SK-N-SH (cell line): ENCODE data around the gene IQSEC1. TPM values are rescaled to one million over a fixed set of nuclear protein-coding genes. Genes with fewer than 3 reads are reported as not detected.

Experiments
- CTCF ChIA-PET: fragments of 300-600, 350-600 bp; formaldehyde crosslinking; extraction: SDS; loops from one replicate; lab custom pipeline; 2021; lab: Yijun Ruan, JAX
- POLR2A ChIA-PET: fragments of 350-600 bp; sonication (Branson Sonifier 250); formaldehyde crosslinking; extraction: SDS; loops from one replicate; lab custom pipeline; 2020; ENCODE audit warnings: antibody characterized with exemption, inconsistent platforms; lab: Yijun Ruan, JAX
- DNase-seq: peaks from one replicate; pipeline ENCODE4 v3.0.0; 2012
- H2AFZ ChIP-seq: fragments of 200-600 bp; sonication (generic); 2 replicates; pipeline ENCODE4 v1.8.1; 2016; ENCODE audit warnings: antibody characterized with exemption, mild to moderate bottlenecking, low read depth
- H3F3A ChIP-seq: fragments of 200-600 bp; sonication (generic); replicated peaks from 2 replicates; pipeline ENCODE3; 2016; ENCODE audit warnings: antibody characterized with exemption, mild to moderate bottlenecking; ENCODE audit not compliant: insufficient read depth
- H3K27ac ChIP-seq, 2 experiments: fragments of 200-500 bp in 1 of 2; fragments of 200-600 bp in 1 of 2; sonication (Bioruptor generic) in 1 of 2; sonication (generic), shearing (Covaris generic) in 1 of 2; 2 replicates each; pipeline versions ENCODE4 v1.5.1 to v1.6.1; 2014 to 2016; ENCODE audit warnings: low read depth in 2 of 2, inconsistent platforms in 1 of 2, low read length in 1 of 2, mild to moderate bottlenecking in 1 of 2, mixed read lengths in 1 of 2
- H3K27me3 ChIP-seq: fragments of 200-600 bp; sonication (generic), shearing (Covaris generic); 2 replicates; pipeline ENCODE4 v1.6.1; 2016; ENCODE audit warnings: mixed run types; ENCODE audit not compliant: insufficient read depth
- H3K36me3 ChIP-seq, 2 experiments: fragments of 200-500 bp in 1 of 2; fragments of 200-600 bp in 1 of 2; sonication (Bioruptor generic) in 1 of 2; sonication (generic) in 1 of 2; replicated peaks in 1 of 2; 2 replicates each; pipeline versions ENCODE3 to v1.5.1; 2014 to 2016; ENCODE audit warnings: low read length in 1 of 2, mild to moderate bottlenecking in 1 of 2; ENCODE audit not compliant: insufficient read depth in 2 of 2, control insufficient read depth in 1 of 2
- H3K4me1 ChIP-seq, 2 experiments: fragments of 200-500 bp in 1 of 2; fragments of 200-600 bp in 1 of 2; sonication (Bioruptor generic) in 1 of 2; sonication (generic), shearing (Covaris generic) in 1 of 2; 2 replicates each; pipeline versions ENCODE4 v1.5.1 to v1.6.1; 2014 to 2016; ENCODE audit warnings: low read depth in 1 of 2, low read length in 1 of 2, mixed run types in 1 of 2; ENCODE audit not compliant: insufficient read depth in 2 of 2, control insufficient read depth in 1 of 2
- H3K4me2 ChIP-seq: fragments of 200-600 bp; sonication (generic), shearing (Covaris generic); 2 replicates; pipeline ENCODE4 v1.6.1; 2017; ENCODE audit warnings: mixed run types
- H3K4me3 ChIP-seq, 2 experiments: fragments of 200-500 bp in 1 of 2; fragments of 200-600 bp in 1 of 2; sonication (Bioruptor generic) in 1 of 2; sonication (generic), shearing (Covaris generic) in 1 of 2; 2 replicates each; pipeline versions ENCODE4 v1.5.1 to v1.8.1; 2014 to 2016; ENCODE audit warnings: low read depth in 2 of 2, inconsistent platforms in 1 of 2, low read length in 1 of 2, mild to moderate bottlenecking in 1 of 2, mixed read lengths in 1 of 2, moderate library complexity in 1 of 2
- H3K79me2 ChIP-seq: fragments of 200-600 bp; sonication (generic); 2 replicates; pipeline ENCODE4 v1.8.1; 2017; ENCODE audit warnings: mild to moderate bottlenecking; ENCODE audit not compliant: insufficient read depth
- H3K9ac ChIP-seq: fragments of 200-600 bp; sonication (generic); 2 replicates; pipeline ENCODE4 v1.6.1; 2017; ENCODE audit warnings: mixed run types
- H3K9me2 ChIP-seq: fragments of 200-600 bp; sonication (generic); 2 replicates; pipeline ENCODE4 v1.6.1; 2017; ENCODE audit warnings: mixed run types
- H3K9me3 ChIP-seq: fragments of 200-600 bp; sonication (generic); 2 replicates; pipeline ENCODE4 v1.6.1; 2017; ENCODE audit warnings: mixed run types, mild to moderate bottlenecking, moderate library complexity
- H4K20me1 ChIP-seq: fragments of 200-600 bp; sonication (generic); 2 replicates; pipeline ENCODE4 v1.6.1; 2017; ENCODE audit warnings: mild to moderate bottlenecking, mixed run types; ENCODE audit not compliant: insufficient read depth
- CHD2 ChIP-seq: fragments of 150-350 bp; IDR thresholded peaks from 2 replicates; pipeline ENCODE4 v1.6.1; 2018; ENCODE audit warnings: low read length; ENCODE audit not compliant: partially characterized antibody
- ELF1 ChIP-seq: IDR thresholded peaks from 2 replicates; pipeline ENCODE4 v1.4.0; 2012
- EP300 ChIP-seq, 2 experiments: IDR thresholded peaks; 2 replicates each; pipeline versions ENCODE4 v1.4.0 to v1.6.1; 2012; ENCODE audit warnings: borderline replicate concordance in 1 of 2, low read depth in 1 of 2, low read length in 1 of 2
- FOSL2 ChIP-seq: IDR thresholded peaks from 2 replicates; pipeline ENCODE4 v1.4.0; 2012; ENCODE audit warnings: low read depth, mild to moderate bottlenecking, moderate library complexity, borderline replicate concordance
- FOXJ3 ChIP-seq: sonication (generic); formaldehyde crosslinking; IDR thresholded peaks from 2 replicates; pipeline ENCODE4 v1.5.1; 2020; ENCODE audit warnings: mild to moderate bottlenecking, missing genetic modification reagents
- GABPA ChIP-seq: IDR thresholded peaks from 2 replicates; pipeline ENCODE4 v1.4.0; 2012; ENCODE audit warnings: low read depth, mild to moderate bottlenecking
- GATA2 ChIP-seq: sonication (generic); formaldehyde crosslinking; IDR thresholded peaks from 2 replicates; pipeline ENCODE4 v1.5.0; 2020; ENCODE audit warnings: mild to moderate bottlenecking, missing genetic modification reagents
- JUND ChIP-seq: IDR thresholded peaks from 2 replicates; pipeline ENCODE4 v1.4.0; 2012
- MXI1 ChIP-seq: IDR thresholded peaks from 2 replicates; pipeline ENCODE4 v1.6.1; 2012; ENCODE audit warnings: mild to moderate bottlenecking, low read depth, low read length, improper control_type of control experiment
- POLR2AphosphoS5 ChIP-seq: IDR thresholded peaks from 2 replicates; pipeline ENCODE4 v1.6.1; 2012; ENCODE audit warnings: low read depth, low read length
- RAD21 ChIP-seq: IDR thresholded peaks from 2 replicates; pipeline ENCODE4 v1.6.1; 2012; ENCODE audit warnings: mild to moderate bottlenecking, low read length
- SIN3A ChIP-seq: IDR thresholded peaks from 2 replicates; pipeline ENCODE4 v1.6.1; 2012; ENCODE audit warnings: low read depth, mild to moderate bottlenecking, low read length, moderate library complexity, borderline replicate concordance
- SMC3 ChIP-seq: IDR thresholded peaks from 2 replicates; pipeline ENCODE4 v1.6.1; 2012; ENCODE audit warnings: low read depth, low read length, improper control_type of control experiment
- WGBS: methylation state at CpG from one replicate; pipeline ENCODE4 v1.1.6; 2017; ENCODE audit warnings: low lambda C conversion rate; 5-methylcytosine and 5-hydroxymethylcytosine counted together
- polyA plus RNA-seq, 3 experiments: library from polyadenylated mRNA; depleted of rRNA; stranded (reverse); fragments of >200 nt; gene quantifications; 2 replicates each; pipeline ENCODE4 v1.2.3, GENCODE V29; 2012
- TF ChIP-seq, protein P1 (sequence below): IDR thresholded peaks from 2 replicates; pipeline ENCODE4 v1.4.0; 2012; ENCODE audit warnings: low read depth
- TF ChIP-seq, protein P2 (sequence below): fragments of 150-350 bp; IDR thresholded peaks from 2 replicates; pipeline ENCODE4 v1.6.1; 2016; ENCODE audit warnings: mild to moderate bottlenecking, low read depth, low read length
- TF ChIP-seq, protein P3 (sequence below): IDR thresholded peaks from 2 replicates; pipeline ENCODE4 v1.4.0; 2012; ENCODE audit warnings: low read depth, borderline replicate concordance
- TF ChIP-seq, protein P4 (sequence below): fragments of 200-600 bp; sonication (generic); IDR thresholded peaks from 2 replicates; pipeline ENCODE4 v1.6.1; 2017; ENCODE audit warnings: antibody characterized with exemption, mild to moderate bottlenecking, moderate library complexity

IQSEC1 gene
- polyA plus RNA-seq, 1 of the 3 experiments (the other 2 are of a cell fraction): 6.2 TPM

DNA sequence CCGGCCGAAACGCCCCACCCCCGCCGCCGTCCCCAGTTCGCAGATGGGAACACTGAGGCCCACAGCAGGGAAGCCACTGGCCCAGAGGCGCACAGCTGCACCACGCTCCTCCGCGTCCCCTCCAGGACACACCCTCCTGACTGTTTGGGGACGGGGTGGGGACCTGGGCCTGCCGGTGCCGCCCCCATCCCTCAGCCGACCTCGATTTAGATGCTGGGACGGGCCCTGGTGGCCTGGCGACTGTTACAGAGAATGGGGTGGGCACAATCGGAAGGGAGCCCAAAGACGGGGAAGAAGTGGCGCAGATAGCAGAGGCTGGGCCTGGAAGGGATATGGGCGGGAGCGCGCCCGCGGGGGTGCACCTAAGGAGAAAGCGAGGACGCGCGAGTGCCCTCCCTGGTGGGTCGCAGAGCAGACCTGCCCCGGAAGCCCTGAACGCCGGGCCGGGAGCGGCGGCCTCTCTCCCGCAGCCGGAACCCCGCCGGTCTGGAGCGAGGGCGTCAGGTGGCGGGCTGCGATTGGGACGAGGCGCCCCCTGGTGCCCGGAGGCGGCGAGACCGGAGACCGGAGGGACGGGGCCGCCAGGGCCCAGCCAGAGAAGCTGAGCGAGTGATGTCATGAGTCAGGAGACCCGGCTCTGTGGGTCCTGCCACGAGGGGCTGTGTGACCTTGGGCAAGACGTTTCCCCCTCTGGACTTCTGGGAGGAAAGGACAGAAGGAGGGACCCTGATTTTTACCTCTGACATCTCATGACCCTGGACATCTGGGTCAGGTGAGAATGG, 78.4 kb downstream of the IQSEC1 start:
- 0% methylated on average over 23 of the region's 58 CpGs for WGBS
- POLR2A ChIA-PET: interaction anchor here (0.8 to 1.3 kb wide), 4 partner anchors 9 to 34 kb away, joined by 3 to 4 read pairs (median 3); no protein-coding TSS in a partner anchor

More for the DNA sequence above, 78.4 kb downstream of the IQSEC1 start:
- Histone ChIP-seq H4K20me1 (no peaks in the 10 kb centered on the region), H3K79me2 (no peaks in the 10 kb centered on the region), H3K27me3 (no peaks in the 10 kb centered on the region), H3K4me2 (peak overlapping the region; percentile 96), H3K9me2 (no peaks in the 10 kb centered on the region), H3K9me3 (no peaks in the 10 kb centered on the region), H3K27ac (peak overlapping the region; percentile 44 to 78; a peak in 2 of 4 replicates)
- peak; percentile 97 for DNase-seq
- CTCF ChIA-PET: interaction anchor here (0.6 to 3.7 kb wide), 36 partner anchors 8 to 541 kb away, joined by 3 to 42 read pairs (median 5); no protein-coding TSS in a partner anchor
- TF ChIP-seq, protein P1, sequence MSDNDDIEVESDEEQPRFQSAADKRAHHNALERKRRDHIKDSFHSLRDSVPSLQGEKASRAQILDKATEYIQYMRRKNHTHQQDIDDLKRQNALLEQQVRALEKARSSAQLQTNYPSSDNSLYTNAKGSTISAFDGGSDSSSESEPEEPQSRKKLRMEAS: 0 out of 2 replicates have a peak, but pooled peaks have one; percentile 38
- TF ChIP-seq CHD2 (peak; percentile 65), JUND (no peak), GATA2 (no peak), GABPA (peak; percentile 63), SIN3A (0 out of 2 replicates have a peak, but pooled peaks have one; percentile 21), RAD21 (peak; percentile 69), FOSL2 (no peak), SMC3 (peak; percentile 73), MXI1 (0 out of 2 replicates have a peak, but pooled peaks have one; percentile 50), EP300 (IDR thresholded peaks at IDR 0.05; ENCODE audit: borderline replicate concordance in 1 of 2, low read depth in 1 of 2, low read length in 1 of 2) (0 out of 4 replicates have a peak, but pooled peaks of 1 of the 2 experiments have one; percentile 15), POLR2AphosphoS5 (0 out of 2 replicates have a peak, but pooled peaks have one; percentile 14), FOXJ3 (no peak), ELF1 (peak; percentile 44; the same call in 1 of the 2 replicates)
- TF ChIP-seq, protein P2, sequence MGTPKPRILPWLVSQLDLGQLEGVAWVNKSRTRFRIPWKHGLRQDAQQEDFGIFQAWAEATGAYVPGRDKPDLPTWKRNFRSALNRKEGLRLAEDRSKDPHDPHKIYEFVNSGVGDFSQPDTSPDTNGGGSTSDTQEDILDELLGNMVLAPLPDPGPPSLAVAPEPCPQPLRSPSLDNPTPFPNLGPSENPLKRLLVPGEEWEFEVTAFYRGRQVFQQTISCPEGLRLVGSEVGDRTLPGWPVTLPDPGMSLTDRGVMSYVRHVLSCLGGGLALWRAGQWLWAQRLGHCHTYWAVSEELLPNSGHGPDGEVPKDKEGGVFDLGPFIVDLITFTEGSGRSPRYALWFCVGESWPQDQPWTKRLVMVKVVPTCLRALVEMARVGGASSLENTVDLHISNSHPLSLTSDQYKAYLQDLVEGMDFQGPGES: no peak
- TF ChIP-seq, protein P3, sequence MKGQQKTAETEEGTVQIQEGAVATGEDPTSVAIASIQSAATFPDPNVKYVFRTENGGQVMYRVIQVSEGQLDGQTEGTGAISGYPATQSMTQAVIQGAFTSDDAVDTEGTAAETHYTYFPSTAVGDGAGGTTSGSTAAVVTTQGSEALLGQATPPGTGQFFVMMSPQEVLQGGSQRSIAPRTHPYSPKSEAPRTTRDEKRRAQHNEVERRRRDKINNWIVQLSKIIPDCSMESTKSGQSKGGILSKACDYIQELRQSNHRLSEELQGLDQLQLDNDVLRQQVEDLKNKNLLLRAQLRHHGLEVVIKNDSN: peak; percentile 40
- TF ChIP-seq, protein P4, sequence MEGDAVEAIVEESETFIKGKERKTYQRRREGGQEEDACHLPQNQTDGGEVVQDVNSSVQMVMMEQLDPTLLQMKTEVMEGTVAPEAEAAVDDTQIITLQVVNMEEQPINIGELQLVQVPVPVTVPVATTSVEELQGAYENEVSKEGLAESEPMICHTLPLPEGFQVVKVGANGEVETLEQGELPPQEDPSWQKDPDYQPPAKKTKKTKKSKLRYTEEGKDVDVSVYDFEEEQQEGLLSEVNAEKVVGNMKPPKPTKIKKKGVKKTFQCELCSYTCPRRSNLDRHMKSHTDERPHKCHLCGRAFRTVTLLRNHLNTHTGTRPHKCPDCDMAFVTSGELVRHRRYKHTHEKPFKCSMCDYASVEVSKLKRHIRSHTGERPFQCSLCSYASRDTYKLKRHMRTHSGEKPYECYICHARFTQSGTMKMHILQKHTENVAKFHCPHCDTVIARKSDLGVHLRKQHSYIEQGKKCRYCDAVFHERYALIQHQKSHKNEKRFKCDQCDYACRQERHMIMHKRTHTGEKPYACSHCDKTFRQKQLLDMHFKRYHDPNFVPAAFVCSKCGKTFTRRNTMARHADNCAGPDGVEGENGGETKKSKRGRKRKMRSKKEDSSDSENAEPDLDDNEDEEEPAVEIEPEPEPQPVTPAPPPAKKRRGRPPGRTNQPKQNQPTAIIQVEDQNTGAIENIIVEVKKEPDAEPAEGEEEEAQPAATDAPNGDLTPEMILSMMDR: peak; percentile 83
- TF ChIP-seq, all 33 proteins: peak for 12
- H3K36me3 ChIP-seq: no peaks in the 10 kb centered on the region
- H3K4me3 ChIP-seq: peak overlapping the region; percentile 67 to 85
- peak overlapping the region; percentile 76 for H3K9ac ChIP-seq
- peak overlapping the region; percentile 87 for H2AFZ ChIP-seq
- H3F3A ChIP-seq: peaks cover 11% of the 10 kb centered on the region
- H3K4me1 ChIP-seq: peaks cover 4 to 21% of the 10 kb centered on the region in 2 experiments; a peak in 1 of 4 replicates
